Measurements from ENCODE around the gene MNAT1. TPM values are rescaled to one million over a fixed set of nuclear protein-coding genes. Genes with fewer than 3 reads are reported as not detected.
"Not testable (repeated sequence)": the region's sequence is repeated elsewhere in the genome, so short reads cannot be mapped to it uniquely, and the experiment has no call there.

Gene MNAT1
- total and polyA plus RNA-seq, 2 donors: 24.6 to 109 TPM

DNA sequence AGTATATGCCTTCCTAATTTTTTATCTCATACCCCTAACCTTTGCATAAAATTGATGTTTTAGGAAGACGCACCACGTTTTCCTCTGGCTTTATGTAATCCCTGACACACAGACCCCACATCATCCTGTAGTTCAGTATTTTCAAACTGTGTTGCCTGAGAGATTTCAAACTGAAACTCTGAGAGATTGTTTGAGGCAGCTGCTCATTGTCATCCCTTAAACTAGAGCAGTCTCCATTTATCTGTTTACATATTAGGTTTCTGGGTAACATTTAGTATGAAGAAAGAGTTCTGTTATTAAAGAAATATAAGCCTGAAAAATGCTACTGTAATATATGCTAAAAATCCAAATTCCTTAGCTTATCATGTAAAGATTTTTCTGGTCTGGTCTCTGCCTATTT, 24.3 kb downstream of the MNAT1 start:
- WGBS: 39% methylated on average over 2 of the region's 2 CpGs
- Histone ChIP-seq H3K36me3 (ENCODE audit: insufficient read depth) (no peaks in the 10 kb centered on the region), H3K4me1 (ENCODE audit: insufficient read depth) (no peaks in the 10 kb centered on the region), H3K27ac (ENCODE audit: low read depth) (no peak overlapping the region), H3K4me3 (ENCODE audit: low read depth, low read length) (no peak overlapping the region)
- no peak for DNase-seq (ENCODE audit: extremely low spot score)

DNA sequence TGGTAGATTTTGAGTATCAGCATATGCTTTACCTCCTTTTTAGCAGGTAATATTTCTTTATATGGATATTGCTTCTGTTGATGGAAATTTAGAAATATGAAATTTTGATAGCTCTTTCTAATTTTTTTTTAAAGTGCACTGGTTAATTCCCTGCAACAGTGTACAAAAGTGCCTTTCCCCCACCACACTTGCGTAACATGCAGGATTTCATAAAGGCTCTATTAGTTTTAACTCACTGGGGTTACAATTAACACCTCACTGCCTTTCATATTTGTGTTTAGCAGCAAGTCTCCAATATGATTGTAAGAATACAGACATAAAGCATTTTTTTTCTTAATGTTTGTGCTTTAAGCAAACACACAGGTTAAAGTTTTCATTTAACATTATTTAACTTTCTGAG, 25.6 kb downstream of the MNAT1 start:
- no peak overlapping the region for H3K4me3 ChIP-seq (ENCODE audit: low read depth, low read length)
- WGBS: 96% methylated on average over 1 of the region's 1 CpG
- no peak overlapping the region for H3K27ac ChIP-seq (ENCODE audit: low read depth)
- no peaks in the 10 kb centered on the region for H3K4me1 ChIP-seq (ENCODE audit: insufficient read depth)
- no peaks in the 10 kb centered on the region for H3K36me3 ChIP-seq (ENCODE audit: insufficient read depth)
- DNase-seq (ENCODE audit: extremely low spot score): no peak

GRCh38 chr14:60760644-60761364, 26.2 kb downstream of the MNAT1 start:
- H3K4me3 ChIP-seq (ENCODE audit: low read depth, low read length): no peak overlapping the region
- H3K36me3 ChIP-seq (ENCODE audit: insufficient read depth): no peaks in the 10 kb centered on the region
- H3K27ac ChIP-seq (ENCODE audit: low read depth): no peak overlapping the region
- WGBS: 87% methylated on average over 3 of the region's 3 CpGs
- DNase-seq (ENCODE audit: extremely low spot score): no peak
- H3K4me1 ChIP-seq (ENCODE audit: insufficient read depth): no peaks in the 10 kb centered on the region

DNA sequence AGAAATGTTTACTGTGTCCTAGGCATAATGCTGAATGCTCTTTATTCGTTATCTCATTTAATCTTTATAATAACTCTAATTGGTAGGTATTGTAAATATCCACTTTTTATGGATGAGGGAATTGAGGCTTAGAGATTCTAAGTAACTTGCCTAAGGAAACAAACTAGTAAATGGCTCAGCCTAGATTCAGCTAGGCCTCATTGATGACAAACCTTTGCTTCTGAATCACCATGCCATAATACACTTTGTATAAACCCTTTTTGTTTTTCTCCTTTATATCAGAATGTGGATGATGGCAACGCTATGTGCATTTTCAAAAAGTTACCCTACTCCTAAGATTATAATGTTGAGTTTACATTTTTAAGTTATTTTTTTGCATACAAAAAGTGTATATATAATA, 34.0 kb downstream of the MNAT1 start:
- 96% methylated on average over 2 of the region's 2 CpGs for WGBS
- Histone ChIP-seq H3K4me3 (ENCODE audit: low read depth, low read length) (no peak overlapping the region), H3K36me3 (ENCODE audit: insufficient read depth) (no peaks in the 10 kb centered on the region), H3K27ac (ENCODE audit: low read depth) (no peak overlapping the region), H3K4me1 (ENCODE audit: insufficient read depth) (no peaks in the 10 kb centered on the region)
- DNase-seq (ENCODE audit: extremely low spot score): no peak

- no peaks in the 10 kb centered on the region for H3K4me1 ChIP-seq (ENCODE audit: insufficient read depth)
- 47% methylated on average over 2 of the region's 2 CpGs for WGBS
- no peak overlapping the region for H3K4me3 ChIP-seq (ENCODE audit: low read depth, low read length)
- no peaks in the 10 kb centered on the region for H3K36me3 ChIP-seq (ENCODE audit: insufficient read depth)
- DNase-seq (ENCODE audit: extremely low spot score): no peak
- no peak overlapping the region for H3K27ac ChIP-seq (ENCODE audit: low read depth)
These were observed 36.6 kb downstream of the MNAT1 start for GRCh38 chr14:60771117-60771516.

GRCh38 chr14:60773558-60773957, 39.0 kb downstream of the MNAT1 start:
- Histone ChIP-seq H3K27ac (ENCODE audit: low read depth) (no peak overlapping the region), H3K36me3 (ENCODE audit: insufficient read depth) (no peaks in the 10 kb centered on the region), H3K4me1 (ENCODE audit: insufficient read depth) (no peaks in the 10 kb centered on the region), H3K4me3 (ENCODE audit: low read depth, low read length) (no peak overlapping the region)
- no peak for DNase-seq (ENCODE audit: extremely low spot score)

GRCh38 chr14:60775296-60775695, 40.7 kb downstream of the MNAT1 start:
- Histone ChIP-seq H3K36me3 (ENCODE audit: insufficient read depth) (no peaks in the 10 kb centered on the region), H3K4me1 (ENCODE audit: insufficient read depth) (no peaks in the 10 kb centered on the region), H3K27ac (ENCODE audit: low read depth) (no peak overlapping the region), H3K4me3 (ENCODE audit: low read depth, low read length) (no peak overlapping the region)
- no peak for DNase-seq (ENCODE audit: extremely low spot score)

DNA sequence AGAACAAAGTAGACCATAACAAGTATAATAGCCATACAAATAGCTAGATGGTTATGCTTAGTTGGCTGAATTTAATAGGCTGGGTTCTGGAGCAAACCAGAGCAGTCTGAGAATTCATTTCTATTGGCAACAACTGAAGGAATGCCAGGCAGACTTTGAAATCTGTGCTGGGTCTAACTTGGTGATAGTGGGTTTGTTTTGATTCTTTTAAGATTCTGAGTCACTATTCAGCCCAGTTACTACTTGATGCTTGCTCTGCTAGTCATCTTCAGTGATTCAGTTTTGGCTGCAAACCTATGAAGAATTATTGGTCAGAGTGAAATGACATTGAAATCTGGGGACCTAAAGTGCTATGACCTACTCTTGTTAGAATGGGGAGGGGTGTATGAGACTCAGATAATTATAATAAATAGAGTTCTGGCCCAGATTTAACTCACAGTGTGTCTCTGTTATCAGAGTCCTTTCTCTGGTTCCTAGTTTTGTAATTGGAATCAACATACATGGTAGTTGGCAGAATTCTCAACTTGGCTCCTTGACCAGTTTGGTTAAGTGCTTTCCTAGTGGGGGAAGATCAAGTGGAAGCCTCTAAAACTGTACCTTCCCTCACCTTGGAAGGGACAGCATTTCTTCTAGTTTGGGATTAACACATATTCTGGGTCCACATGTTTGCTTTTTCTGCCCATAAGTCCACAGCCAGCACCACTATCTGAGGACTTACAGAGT, 43.5 kb downstream of the MNAT1 start:
- no peak overlapping the region for H3K4me3 ChIP-seq (ENCODE audit: low read depth, low read length)
- no peak for DNase-seq (ENCODE audit: extremely low spot score)
- H3K36me3 ChIP-seq (ENCODE audit: insufficient read depth): no peaks in the 10 kb centered on the region
- no peak overlapping the region for H3K27ac ChIP-seq (ENCODE audit: low read depth)
- H3K4me1 ChIP-seq (ENCODE audit: insufficient read depth): no peaks in the 10 kb centered on the region

- H3K27ac ChIP-seq (ENCODE audit: low read depth); DNase-seq (ENCODE audit: extremely low spot score); H3K4me3 ChIP-seq (ENCODE audit: low read depth, low read length); H3K4me1 ChIP-seq (ENCODE audit: insufficient read depth); H3K36me3 ChIP-seq (ENCODE audit: insufficient read depth): not testable (repeated sequence)
- 94% methylated on average over 18 of the region's 18 CpGs for WGBS
These were observed 45.4 kb downstream of the MNAT1 start for GRCh38 chr14:60779745-60780514.

DNA sequence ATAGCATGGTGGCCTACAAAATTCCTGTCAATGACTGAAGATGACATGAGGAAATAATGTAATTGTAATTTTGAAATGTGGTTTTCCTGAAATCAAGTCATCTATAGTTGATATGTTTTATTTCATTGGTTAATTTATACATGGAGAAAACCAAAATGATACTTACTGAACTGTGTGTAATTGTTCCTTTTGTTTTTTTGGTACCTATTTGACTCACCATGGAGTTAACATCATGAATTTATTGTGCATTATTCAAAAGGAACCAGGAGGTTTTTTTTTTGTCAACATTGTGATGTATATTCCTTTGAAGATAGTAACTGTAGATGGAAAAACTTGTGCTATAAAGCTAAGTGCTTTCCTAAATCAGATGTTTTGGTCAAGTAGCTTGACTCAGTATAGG, 46.0 kb downstream of the MNAT1 start:
- H3K36me3 ChIP-seq (ENCODE audit: insufficient read depth); H3K4me1 ChIP-seq (ENCODE audit: insufficient read depth); H3K27ac ChIP-seq (ENCODE audit: low read depth); DNase-seq (ENCODE audit: extremely low spot score); H3K4me3 ChIP-seq (ENCODE audit: low read depth, low read length): not testable (repeated sequence)

DNA sequence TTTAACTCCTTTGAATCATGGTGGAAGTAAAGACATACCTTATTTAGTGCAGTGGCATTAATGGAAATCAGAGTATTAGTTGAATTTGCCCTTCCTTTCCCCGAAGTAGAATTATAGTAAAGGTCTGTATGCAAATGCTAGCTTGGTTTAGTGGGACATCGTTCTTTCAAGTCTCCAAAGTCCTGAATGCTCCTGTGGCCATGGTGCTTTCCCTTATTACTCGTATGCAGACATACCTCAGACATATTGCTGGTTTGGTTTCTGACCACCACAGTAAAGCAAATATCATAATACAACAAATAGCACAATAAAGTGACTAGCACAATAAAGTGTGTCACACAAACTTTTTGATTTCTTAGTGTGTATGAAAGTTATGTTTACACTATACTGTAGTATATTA, 52.3 kb downstream of the MNAT1 start:
- Histone ChIP-seq H3K4me3 (ENCODE audit: low read depth, low read length) (no peak overlapping the region), H3K36me3 (ENCODE audit: insufficient read depth) (no peaks in the 10 kb centered on the region), H3K27ac (ENCODE audit: low read depth) (no peak overlapping the region), H3K4me1 (ENCODE audit: insufficient read depth) (no peaks in the 10 kb centered on the region)
- 93% methylated on average over 3 of the region's 3 CpGs for WGBS
- no peak for DNase-seq (ENCODE audit: extremely low spot score)

GRCh38 chr14:60789656-60790055, 55.1 kb downstream of the MNAT1 start:
- no peaks in the 10 kb centered on the region for H3K4me1 ChIP-seq (ENCODE audit: insufficient read depth)
- WGBS: 93% methylated on average over 1 of the region's 1 CpG
- no peaks in the 10 kb centered on the region for H3K36me3 ChIP-seq (ENCODE audit: insufficient read depth)
- no peak overlapping the region for H3K4me3 ChIP-seq (ENCODE audit: low read depth, low read length)
- DNase-seq (ENCODE audit: extremely low spot score): no peak
- no peak overlapping the region for H3K27ac ChIP-seq (ENCODE audit: low read depth)

DNA sequence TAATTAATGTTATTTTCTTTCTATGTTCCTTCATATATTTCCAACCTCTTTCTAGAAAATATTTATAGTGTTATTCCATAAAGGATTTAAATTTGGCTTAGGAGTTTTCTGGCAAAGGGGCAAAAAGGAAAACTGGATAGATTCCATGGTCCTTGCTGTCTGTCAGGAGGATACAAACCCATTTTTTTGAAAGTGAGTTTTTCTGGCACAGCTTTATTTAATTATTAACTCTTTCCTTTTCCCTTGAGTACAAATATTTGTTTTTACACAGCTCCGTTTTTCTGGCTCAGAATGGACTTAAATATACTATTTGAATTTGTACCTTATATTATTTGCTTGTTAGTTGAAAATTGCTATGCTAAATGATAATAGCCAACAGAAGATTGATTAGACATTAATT, 56.3 kb downstream of the MNAT1 start:
- H3K36me3 ChIP-seq (ENCODE audit: insufficient read depth): no peaks in the 10 kb centered on the region
- H3K27ac ChIP-seq (ENCODE audit: low read depth): no peak overlapping the region
- DNase-seq (ENCODE audit: extremely low spot score): no peak
- no peaks in the 10 kb centered on the region for H3K4me1 ChIP-seq (ENCODE audit: insufficient read depth)
- H3K4me3 ChIP-seq (ENCODE audit: low read depth, low read length): no peak overlapping the region
- WGBS: 84% methylated on average over 1 of the region's 1 CpG

GRCh38 chr14:60796434-60796833, 61.9 kb downstream of the MNAT1 start:
- DNase-seq (ENCODE audit: extremely low spot score): no peak
- no peaks in the 10 kb centered on the region for H3K4me1 ChIP-seq (ENCODE audit: insufficient read depth)
- no peak overlapping the region for H3K4me3 ChIP-seq (ENCODE audit: low read depth, low read length)
- no peaks in the 10 kb centered on the region for H3K36me3 ChIP-seq (ENCODE audit: insufficient read depth)
- H3K27ac ChIP-seq (ENCODE audit: low read depth): no peak overlapping the region

Measured in urinary bladder (tissue), 4 donors.